ENCODE results near the gene AWAT2. TPM values are rescaled to one million over a fixed set of nuclear protein-coding genes. Genes with fewer than 3 reads are reported as not detected.
A peak's percentile ranks its signal among the peaks of the same experiment; 100 is the strongest.

Gene AWAT2
- total RNA-seq, 1 donor from 2014 or later = not detected

- no peak for DNase-seq (ENCODE audit: extremely low spot score in 2 of 2)
- H3K27ac ChIP-seq = no peak overlapping the region
- H3K36me3 ChIP-seq = no peaks in the 10 kb centered on the region
- H3K9me3 ChIP-seq = no peaks in the 10 kb centered on the region
- intact Hi-C loops (cut with DNase I) = loop anchor here (5.0 kb wide), 1 partner anchor 254 kb away; no protein-coding TSS in a partner anchor
- H3K27me3 ChIP-seq = no peaks in the 10 kb centered on the region
- H3K4me1 ChIP-seq = no peaks in the 10 kb centered on the region
- no peak overlapping the region for H3K4me3 ChIP-seq
- TF ChIP-seq POLR2AphosphoS5 (IDR thresholded peaks at IDR 0.05; ENCODE audit: insufficient read depth in 1 of 2, low read depth in 1 of 2) (no peak), POLR2A (IDR thresholded peaks at IDR 0.05) (no peak), CTCF (IDR thresholded peaks at IDR 0.05) (no peak)
Measured at GRCh38 chrX:69991685-69992084, 58.1 kb downstream of the AWAT2 start.

Small RNA genes lying within 50 kb of the gene (microRNA-seq; reads per million reads assigned to microRNA genes)
- gene MIR676 (ENCODE audit: borderline number of aligned reads, borderline replicate concordance) = 5.7 reads per million, percentile 8 among the genes with 10 or more reads in this experiment

Small RNA genes lying within 50 kb of the gene (small RNA-seq; reads per million reads assigned to genes)
- gene MIR676 = 0.26 reads per million

Other genes starting within 250 kb of the AWAT2 start
- gene OTUD6A, start 12.5 kb upstream of the AWAT2 start, total RNA-seq = not detected
- 43.2 TPM for gene IGBP1, start 83.5 kb upstream of the AWAT2 start, total RNA-seq
- not detected for gene DGAT2L6, start 127.5 kb upstream of the AWAT2 start, total RNA-seq
- not detected for gene AWAT1, start 184.7 kb upstream of the AWAT2 start, total RNA-seq
- gene P2RY4, start 210.3 kb upstream of the AWAT2 start, total RNA-seq = not detected
- gene ARR3, start 218.4 kb upstream of the AWAT2 start, total RNA-seq = not detected
- gene RAB41, start 232.2 kb upstream of the AWAT2 start, total RNA-seq = not detected
- gene PDZD11, start 240.0 kb upstream of the AWAT2 start, total RNA-seq = 33.4 TPM
- 2.2 TPM for gene KIF4A, start 240.2 kb upstream of the AWAT2 start, total RNA-seq